Fibroblast of skin of right quadriceps (primary cell): Measurements from ENCODE around the gene FYTTD1.
A peak's percentile ranks its signal among the peaks of the same experiment; 100 is the strongest.

Source experiments
- DNase-seq: peaks from one replicate; pipeline ENCODE4 v3.0.0-alpha.2; 2013

The FYTTD1 gene

DNA sequence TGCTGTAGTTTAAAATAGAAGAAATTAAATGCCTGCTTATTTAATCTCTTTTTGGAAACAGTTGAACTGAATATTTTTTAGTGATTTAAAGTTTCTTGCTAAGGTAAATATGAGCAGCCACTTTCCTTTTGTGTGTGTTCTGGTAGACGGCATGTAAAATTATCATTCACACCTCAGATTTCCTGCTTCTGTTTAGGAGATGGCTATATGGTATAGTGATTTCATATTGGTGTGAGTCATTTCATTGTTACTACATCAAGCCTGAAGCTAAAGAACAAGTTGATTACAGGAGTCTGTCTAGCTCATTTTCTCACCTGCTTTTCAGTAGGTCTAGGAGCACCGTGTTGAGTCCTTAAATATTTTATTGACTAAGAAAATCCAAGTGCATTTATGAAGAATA is 43.6 kb downstream of the FYTTD1 start:
- DNase-seq: no peak

DNA sequence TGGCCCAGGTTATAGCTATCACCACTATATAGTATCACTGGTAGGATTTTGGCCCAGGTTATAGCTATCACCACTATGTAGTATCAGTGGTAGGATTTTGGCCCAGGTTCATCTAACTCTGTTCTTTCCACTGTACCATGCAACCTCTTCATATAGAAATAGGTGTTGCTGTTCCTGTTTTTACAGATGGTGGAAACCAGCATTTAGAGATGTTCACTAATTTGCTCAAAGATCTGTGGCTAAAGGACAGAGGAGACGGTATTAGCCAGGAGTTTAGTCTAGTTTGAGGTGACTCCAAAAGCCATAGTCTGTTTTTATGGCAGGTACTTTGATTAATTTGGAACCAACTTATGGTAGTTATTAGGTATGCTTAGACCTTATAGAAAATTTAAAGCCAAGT is 44.4 kb downstream of the FYTTD1 start:
- no peak for DNase-seq

DNA sequence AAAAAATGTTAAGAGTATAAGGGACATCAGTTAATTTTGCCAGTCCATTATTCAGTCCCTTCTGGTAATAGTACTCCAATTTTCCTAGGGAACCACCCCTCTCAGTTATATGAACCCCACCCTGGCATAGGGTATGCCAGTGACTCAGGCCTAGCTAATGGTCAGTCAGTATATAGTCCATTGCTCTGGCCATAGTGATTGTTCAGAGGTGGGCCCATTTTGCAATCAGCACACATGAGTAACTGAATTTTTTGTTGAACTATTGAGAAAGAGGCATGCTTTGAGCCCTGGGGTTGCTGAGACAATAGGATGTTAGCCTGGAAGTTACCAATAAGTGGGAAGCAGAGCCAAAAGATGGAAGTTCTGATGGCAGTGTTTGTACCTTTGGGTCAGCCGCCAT is 45.5 kb downstream of the FYTTD1 start:
- DNase-seq: no peak

DNA sequence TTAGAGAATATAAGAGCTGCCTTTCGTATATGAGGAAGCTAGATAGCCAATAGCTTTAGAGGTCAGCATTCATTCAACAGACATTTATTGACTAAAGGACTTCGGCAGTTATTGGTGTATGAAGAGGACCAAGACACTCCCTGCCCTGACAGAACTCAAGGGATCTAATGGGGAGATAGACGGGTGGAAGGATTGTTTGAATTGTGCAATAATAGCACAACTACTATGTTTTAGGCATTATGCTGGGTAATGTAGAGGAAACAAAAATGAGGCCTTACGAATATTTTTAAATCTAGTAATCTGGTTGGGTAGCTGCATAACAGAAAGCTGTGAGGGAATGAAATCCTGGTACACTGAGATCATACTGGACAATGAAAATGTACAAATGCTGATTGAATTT is 46.4 kb downstream of the FYTTD1 start:
- no peak for DNase-seq

DNA sequence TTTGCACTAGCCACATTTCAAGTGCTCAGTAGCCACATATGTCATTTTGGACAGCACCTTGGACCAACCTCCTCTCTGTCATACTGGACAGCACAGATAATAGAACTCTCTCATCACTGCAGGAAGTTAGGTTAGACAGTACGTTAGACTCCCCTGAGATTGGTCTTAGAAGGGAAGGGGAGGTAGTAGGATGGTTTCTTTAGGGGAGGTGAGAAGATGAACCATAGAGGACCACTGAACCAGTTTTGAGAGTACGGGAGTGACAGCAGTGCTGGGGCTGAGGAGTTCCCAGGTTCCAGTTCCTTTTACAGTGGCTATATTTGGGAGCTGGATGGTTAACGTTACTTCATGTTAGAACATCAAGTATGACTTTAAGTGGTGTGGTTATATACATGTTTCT is 49.2 kb downstream of the FYTTD1 start:
- no peak for DNase-seq

DNA sequence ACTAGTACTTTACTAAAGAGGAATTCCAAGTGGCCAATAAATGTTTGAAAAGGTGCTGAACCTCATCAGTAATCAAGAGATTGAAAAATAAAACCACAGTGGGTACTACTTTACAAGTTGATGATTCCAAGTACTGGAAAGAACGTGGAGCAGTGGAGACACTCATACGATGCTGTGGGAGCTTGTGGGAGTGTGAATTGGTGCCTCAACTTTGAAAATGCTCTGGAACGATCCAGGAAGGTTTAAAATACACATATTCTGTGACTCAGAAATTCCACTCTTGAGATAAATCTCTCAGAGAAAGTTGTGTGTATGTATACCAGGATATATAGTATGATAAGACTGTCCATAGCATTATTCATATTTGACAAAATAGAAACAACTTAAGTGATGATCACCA is 50.7 kb downstream of the FYTTD1 start:
- DNase-seq: no peak

DNA sequence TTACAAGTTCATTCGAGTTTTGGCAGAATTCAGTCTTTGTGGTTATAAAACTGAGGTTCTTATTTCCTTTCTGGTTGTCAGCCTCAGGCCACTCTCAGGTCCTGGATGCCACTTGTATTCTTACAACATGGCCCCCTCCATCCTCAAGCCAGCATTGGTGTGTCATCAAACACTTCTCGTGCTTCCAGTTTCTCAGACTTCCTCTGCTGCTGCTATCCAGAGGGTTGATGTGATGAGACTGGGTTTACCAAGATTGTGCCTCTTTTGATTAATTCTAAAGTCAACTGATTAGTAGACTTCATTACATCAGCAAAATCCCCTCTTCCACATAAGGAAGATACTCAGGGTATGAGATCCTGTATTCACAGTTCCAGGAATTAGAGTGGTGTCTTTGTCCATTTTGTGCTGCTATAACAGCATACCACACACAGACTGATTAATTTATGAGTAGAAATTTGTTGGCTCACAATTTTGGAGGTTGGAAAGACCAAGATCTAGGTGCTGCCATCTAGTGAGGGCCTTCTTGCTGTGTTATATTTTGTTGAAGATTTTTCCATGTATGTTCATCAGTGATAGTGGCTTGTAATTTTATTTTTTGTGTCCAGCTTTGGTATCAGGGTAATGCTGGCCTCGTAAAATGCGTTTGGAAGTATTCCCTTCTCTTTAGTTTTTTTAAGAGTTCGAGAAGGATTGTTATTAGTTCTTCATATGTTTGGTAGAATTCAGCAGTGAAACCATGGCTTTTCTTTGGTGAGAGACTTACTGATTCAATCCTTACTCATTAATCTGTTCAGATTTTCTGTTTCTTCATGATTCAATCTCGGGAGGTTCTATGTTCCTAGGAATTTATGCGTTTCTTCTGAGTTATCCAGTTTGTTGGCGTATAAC is 52.5 kb downstream of the FYTTD1 start:
- no peak for DNase-seq

DNA sequence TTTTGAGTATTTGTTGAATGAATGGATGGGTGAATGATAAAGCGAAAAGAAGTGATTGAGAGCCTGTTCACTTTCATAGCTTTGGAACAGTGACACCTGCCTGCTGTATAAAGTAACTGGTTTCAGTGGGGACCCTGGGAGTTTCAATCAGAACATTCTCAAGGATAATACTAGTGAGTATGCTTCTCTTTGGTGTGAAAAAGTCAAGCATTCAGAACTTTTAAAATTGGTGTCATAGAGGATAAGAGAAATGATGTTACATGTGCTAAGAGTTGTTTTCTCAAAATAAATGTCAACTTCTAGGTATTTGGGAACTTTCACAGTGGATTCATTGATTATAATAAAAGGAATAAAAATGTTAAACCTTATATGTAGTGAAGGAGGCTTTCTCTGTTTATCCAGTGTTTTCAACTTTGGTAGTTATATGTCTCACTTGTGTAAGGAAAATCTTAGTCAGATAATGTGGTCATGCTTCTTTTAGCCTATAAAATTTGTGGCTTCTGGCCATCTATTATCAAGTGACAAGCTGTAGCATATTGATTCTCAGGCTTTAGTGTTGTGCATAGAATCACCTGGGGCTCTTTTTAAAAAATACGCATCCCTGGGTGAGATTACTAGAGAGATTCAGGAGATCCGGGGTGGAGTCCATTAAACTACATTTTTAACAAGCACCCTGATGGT is 53.2 kb downstream of the FYTTD1 start:
- DNase-seq: no peak

DNA sequence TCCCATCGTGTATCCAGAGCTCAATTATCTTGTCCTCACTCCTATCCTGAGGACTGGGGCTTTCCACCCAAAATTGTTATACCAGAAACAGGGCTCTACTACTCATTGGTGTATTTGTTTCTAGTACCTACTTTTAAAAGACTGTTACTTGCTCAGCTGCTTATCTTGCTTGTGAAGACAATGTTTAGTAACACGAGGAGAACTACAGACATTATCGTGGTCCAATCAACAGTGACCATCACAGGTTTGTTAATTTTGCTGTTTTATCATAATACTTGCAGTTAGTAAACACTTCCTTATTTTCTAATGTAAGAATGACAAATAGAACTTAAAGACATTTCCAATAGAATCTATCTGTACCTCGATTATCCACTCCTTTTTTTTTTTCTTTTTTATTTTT is 54.8 kb downstream of the FYTTD1 start:
- no peak for DNase-seq

DNA sequence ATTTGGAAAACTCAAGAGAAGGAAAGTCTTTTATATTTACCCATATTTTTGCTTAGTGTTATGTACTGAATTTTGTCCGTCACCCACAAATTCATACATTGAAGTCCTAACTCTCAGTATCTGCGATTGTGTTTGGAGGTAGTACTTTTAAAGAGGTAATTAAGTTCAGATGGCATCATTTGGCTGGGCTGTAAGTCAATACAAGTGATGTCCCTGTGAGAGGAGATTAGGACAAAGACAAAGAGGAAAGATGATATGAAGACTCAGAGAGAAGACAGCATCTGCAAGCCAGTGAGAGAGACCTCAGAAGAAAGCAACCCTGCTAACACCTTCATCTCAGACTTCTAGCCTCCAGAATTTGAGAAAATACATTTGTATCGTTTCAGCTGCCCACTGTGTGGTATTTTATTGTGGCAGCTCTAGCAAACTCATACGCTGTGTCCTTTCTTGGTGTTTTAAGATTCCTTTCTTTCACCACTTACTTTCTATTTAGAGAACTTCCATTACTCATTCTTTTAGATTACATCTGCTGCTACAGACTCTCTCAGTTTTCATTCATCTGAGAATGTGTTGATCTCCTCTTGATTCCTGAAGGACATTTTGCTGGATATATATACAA is 58.4 kb downstream of the FYTTD1 start:
- DNase-seq: peak; percentile 52

DNA sequence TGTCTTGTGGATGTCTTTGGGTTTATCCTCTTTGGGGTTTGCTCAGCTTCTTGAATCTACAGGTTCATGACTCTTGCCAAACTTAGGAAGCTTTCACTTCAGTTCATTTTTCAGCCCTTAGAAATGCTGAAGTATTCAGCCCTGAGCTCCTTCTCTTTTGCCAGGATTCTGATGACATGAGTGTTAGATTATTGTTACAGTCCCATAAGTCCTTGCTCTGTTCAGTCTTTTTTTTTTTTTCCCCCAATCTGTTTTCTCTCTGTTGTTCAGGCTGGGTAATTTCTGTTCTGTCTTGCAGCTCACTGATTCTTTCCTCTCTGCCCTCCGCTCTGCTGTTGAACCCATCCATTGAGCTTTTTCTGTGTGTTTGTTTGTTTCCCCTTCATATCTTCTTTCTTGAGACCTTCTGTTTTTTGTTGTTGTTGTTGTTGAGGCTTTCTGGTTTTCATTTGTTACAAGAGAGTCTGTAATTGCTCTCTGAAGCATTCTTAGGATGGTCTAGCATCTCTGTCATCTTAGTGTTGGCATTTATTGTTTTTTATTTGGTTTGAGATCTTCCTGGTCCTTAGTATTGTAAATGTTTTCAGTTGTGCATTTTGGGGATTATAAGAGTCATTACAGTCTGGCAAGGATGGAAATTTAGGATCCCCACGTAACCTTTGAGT is 59.8 kb downstream of the FYTTD1 start:
- peak; percentile 83 for DNase-seq

DNA sequence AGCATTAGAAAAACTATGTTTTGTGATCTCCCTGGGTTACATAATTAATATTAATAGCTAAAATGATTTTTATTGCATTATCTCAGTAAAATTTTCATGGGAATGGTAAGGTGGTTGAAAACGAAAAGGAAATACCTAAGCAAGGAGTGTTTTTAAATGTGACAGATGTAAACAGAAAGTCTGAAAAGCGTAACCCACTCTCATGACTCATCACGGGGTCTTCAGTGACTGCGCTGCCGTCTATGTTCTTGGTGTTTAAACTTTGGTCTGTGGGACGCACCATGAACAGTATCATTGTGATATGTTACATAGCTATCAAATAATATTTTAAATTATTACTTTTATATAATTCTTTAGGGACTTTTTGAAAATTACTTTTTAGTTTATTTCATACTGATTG is 61.2 kb downstream of the FYTTD1 start:
- no peak for DNase-seq

DNA sequence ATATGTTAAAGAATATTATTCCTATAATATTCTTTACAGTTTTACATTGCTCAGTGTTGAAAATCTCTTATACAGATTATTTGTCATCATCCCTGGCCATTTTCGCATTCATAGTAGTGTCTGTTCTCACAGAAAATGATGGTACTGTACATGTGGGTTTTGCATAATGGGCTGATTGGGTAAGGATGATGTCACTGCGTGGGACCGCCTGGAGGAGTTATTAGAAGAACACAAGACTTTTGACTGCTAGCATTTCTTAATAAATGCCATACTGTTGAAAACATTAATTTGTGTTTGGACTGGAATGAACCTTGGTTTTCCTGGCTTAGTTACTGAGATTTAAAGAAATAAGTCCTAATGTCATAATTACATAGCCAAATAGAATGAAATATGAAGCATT is 61.7 kb downstream of the FYTTD1 start:
- DNase-seq: peak; percentile 85

DNA sequence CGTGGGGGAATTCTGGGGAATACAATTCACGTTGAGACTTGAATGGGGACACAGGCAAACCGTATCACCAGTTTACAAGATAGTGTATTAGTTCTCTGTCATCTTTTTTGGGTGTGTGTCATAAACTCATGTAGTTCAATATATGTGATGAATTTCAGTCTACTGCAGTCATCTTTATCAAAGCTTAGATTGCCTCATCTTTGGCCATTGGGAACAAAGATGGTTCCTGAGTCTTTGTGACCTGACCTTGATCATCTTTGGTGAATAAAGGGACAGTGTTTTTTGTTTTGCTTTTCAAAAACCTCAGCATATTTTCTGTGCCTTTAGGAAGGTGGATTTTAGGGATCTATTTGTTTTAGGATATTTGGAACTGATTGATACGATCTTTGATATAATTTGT is 64.7 kb downstream of the FYTTD1 start:
- DNase-seq: no peak

DNA sequence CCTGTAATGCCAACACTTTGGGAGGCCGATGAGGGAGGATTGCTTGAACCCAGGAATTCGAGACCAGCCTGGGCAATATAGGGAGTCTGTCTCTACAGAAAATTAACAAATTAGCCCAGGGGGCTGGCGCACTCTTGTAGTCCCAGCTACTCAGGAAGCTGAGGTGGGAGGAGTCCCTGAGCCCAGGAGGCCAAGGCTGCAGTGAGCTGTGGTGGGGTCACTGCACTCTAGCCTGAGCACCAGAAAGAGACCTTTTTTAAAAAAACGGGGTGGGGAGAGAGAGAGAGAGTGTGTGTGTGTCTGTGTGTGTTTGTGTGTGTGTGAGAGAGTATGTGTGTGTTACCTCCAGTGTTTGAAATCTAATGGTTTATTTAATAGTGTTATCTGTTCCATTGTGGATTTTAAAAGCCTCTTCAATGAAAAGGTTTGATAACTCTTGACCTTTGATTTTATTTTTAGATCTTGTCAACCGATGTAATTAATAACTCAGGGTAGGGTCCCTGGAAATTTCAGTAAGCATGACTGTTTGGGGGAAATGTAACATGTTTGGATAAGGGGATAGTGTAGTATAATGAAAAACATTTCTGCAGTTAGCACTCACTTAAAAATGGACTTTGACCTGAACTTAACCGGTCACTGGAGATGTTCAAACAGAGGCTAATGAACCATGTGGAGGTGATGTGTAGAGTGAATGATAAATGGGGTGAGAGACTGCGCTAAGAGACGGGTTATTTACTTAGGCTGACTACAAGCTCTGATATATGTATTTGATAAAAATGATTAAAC is 71.1 kb downstream of the FYTTD1 start:
- DNase-seq: no peak

DNA sequence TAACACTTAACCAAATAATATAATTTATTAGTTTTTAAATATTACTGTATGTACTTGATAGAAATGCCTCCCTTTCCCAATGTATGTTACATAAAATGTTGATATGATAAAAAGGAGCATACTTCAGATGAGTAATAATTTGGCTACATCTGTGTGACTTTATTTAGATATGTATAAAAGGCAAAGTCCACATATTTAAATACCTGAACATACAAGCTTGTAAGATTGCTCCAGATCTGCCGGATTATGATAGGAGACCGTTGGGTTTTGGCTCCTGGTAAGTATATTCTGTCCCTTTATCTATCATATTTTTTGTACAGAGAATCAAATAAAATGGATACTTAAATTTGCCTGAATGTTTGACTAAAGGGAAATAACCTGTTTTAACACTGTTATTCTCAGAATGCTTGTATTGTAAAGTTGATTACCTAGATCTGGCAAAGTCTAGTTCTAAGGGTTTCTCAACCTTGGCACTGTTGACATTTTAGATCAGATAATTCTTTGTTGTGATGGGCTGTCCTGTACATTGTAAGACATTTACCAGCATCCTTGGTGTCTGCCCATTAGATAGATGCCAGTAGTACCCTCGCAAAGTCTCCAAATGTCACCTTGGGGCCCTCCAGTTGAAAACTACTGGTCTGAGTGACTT is 79.8 kb downstream of the FYTTD1 start:
- DNase-seq: no peak

DNA sequence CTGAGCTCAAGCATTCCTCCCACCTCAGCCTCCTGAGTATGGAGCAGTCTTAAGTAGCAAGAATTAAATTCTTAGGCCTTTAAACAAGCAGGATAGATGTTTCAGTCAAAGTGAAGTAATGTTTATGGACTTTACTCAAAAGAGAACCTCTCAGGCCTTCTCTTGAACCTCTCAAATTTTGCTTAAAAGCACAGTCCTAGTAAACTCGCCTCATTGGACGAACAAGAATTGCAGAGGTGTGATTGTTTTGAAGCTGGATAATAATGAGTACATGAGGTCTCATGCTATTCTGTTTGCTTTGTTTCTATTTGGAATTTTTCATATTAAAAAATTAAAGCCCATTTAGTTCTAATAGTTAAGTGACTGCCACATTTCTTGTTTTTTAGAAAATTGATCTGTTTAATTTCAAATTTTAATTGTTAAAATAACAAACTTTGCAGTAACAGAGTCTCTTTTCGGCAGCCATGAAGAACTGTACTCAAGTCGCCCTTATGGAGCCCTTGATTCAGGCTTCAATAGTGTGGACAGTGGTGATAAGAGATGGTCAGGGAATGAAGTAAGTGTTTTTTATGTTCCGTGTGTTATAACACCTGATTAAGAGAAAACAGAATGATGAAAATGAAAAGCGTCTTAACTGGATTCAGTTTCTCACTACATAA is 80.8 kb downstream of the FYTTD1 start:
- DNase-seq: no peak

DNA sequence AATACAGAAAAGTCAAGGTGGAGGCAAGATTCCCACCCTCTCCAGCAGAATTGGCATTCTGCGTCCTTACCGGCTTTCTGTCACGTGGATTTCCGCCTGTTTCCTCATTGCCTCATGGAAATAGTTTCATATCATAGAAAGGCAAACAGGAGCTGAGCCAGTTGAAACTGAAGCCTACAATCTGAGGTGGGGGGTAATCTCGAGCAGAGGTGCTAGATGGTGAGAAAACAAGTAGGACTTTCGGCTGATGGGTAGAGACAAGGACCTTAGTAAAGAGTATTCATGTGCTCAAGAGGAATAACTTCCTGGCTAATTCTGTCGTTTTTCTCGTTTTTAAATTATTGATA is 81.3 kb downstream of the FYTTD1 start:
- DNase-seq: no peak

DNA sequence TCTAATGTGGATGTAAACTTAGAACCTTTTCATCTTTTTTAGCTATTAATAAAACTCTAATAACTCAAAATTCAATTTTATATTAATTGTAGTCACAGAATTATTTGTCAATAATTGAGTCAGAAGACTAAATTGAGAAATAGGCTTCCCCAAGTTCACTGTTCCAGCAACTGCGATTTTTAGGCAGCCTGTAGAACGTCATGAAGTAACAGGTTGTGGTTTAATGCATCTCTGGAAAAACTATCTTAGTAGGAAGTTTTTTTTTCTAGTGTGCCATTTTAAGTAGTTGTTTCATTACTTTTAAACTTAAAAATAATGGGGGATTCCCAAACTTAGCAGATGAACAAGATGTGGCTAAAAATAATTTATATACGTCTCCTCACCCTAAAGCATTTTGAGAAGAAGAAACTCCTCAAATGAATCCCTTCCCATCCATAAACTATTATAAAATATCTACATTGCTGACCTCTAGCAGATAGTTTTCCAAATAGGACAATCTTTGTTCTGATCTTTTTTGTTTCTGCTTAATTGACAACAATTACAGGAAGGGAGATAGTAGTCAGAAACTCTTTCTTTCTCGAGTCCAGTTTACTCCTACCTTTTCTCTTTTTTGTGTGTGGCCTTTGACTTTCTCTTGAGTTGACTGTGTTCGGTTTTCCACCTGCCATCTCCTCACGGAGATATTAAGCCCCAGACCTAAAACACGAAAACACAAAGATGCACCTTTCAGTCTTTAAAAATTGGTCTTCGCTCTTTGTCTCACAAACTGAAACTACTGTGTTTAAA is 84.4 kb downstream of the FYTTD1 start:
- no peak for DNase-seq

DNA sequence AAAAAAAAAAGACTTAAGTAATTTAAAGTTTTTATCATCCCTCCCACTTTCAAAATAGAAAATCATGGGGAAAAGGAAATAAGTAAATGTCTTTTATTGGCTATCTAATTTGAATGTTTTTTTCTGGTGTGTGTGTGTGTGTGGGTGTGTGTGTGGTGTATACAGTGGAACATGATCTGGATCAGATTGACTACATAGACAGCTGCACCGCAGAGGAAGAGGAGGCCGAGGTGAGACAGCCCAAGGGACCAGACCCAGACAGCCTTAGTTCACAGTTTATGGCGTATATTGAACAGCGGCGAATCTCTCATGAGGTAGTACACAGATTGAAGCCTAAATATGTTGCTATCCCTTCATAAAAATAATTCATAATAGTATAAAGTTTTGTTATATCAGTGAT is 85.8 kb downstream of the FYTTD1 start:
- no peak for DNase-seq

DNA sequence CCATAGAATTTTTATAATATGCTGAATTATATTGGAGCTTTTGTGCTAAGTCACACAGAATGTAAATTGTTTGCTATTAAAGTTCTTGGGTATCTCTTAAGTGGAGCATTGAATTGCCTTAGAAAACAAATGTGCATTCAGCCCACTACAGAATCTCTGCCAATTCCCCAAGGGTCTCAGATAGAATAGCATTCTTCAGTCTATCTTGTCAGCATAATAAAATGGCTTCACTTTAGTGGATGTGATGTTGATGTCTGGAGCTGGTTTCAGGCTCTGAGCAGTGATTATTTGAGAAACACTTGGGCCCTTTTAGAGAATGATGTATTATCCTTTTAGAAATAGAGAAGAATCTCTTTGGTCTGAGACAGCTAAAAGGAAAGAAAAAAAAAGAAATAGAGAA is 86.6 kb downstream of the FYTTD1 start:
- DNase-seq: no peak
